GM18505 (cell line): ENCODE measurements around the gene LSM14A.

Experiments used
- ATAC-seq: cut with Tn5 transposase; IDR thresholded peaks from one replicate; pipeline ENCODE4 v1.9.1; 2021; ENCODE audit not compliant: unreplicated experiment
- POLR2A ChIP-seq: IDR thresholded peaks from 4 replicates; pipeline ENCODE4 v1.6.1; 2011; ENCODE audit warnings: borderline replicate concordance; ENCODE audit not compliant: insufficient read depth, insufficient read length; ENCODE audit errors: extremely low read depth

LSM14A gene

DNA sequence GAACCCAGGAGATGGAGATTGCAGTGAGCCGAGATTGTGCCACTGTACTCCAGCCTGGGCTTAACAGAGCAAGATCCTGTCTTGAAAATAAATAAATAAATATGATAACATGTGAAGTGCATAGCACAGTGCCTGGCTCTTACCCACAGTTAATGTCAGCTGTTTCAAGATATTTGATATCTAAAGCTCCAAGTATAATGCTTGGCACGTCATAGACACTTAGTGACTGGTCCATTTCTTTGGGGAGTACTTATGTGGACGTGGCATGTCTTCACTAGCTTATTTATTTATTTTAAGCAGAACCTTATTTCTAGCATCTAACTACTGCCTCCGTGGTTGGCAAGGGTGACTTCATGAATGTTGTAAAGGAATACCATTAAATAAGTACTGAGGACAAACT lies 100.8 kb downstream of the LSM14A start:
- no peak for ATAC-seq
- no peak for TF ChIP-seq POLR2A

DNA sequence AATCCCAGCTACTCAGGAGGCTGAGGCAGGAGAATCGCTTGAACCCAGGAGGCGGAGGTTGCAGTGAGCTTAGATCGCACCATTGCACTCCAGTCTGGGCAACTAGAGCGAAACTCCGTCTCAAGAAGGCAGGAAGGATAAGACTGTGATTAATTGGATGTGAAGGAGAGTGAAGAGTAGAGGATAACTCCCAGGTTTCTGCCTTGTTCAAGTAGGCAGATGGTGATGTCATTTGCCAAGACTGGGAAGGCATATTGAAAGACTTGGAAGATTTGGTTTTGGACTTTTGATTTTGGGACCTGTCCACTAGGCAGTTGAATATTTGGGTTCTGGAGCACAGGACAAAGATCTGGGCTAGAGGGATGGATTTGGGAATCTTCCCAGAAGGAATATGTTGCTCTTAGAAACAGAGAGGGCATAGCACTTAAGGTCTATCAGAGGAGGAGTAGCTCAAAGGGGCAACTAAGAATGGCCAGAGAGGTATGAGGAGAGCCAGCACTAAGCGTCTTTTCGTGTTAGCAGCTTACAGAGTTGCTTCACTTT lies 102.1 kb downstream of the LSM14A start:
- no peak for TF ChIP-seq POLR2A
- ATAC-seq: no peak

DNA sequence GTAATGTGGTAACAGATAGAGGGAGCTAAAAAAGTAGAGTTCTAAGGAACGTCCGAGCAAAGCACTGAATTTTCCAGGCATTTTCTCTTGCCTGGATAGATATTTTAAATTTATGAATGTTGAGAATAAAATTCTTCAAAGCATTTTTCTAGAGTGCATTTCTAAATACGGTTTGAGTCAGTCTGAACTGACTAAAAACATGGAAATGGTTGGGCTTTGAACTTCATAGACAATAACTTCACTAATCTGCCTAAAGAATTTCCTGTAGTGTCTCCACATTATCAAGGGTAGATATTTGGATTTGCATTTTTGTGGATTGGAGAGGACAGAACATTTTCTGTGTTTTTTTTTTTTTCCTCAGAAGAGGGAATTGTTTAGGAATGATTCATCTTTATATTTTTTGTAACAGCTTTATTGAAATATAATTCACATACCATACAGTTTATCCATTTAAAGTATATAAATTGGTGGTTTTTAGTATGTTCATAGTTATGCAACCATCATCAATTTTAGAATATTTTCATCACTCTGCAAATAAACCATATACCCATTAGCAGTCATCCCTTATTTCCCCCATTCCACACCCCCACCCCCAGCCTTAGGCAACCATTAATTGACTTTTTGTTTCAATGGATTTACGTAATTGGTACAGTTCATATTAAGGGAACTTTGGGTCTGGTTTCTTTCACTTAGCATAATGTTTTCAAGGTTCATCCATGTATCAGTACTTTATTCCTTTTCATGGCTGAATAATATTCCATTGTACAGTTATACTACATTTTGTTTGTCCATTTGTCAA lies 102.7 kb downstream of the LSM14A start:
- ATAC-seq: no peak
- no peak for TF ChIP-seq POLR2A

GRCh38 chr19:34275705-34276104 lies 103.4 kb downstream of the LSM14A start:
- no peak for ATAC-seq
- TF ChIP-seq POLR2A: no peak

DNA sequence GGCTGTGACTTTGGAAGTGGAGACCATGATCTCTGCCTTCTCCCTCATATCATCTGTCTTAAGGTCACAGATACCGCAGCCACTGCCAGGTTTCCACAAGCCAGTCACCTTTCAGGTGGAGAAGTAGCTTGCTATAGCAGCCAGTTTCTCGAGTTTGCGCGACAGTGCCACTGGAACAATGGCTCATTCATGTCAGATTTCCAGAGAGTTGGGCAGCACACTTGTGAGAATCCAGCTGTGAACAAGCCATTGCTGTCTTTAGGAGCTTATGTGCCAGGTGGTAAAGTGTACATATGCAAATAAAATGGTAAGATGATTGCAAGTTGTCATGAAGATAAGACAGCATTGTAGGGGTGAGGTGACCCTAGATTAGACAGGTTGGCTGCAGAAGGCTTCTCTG lies 104.3 kb downstream of the LSM14A start:
- TF ChIP-seq POLR2A: no peak

GRCh38 chr19:34277244-34277643 lies 104.9 kb downstream of the LSM14A start:
- no peak for ATAC-seq

More for the DNA sequence above, 104.3 kb downstream of the LSM14A start:
- no peak for ATAC-seq

GRCh38 chr19:34278783-34279182 lies 106.5 kb downstream of the LSM14A start:
- no peak for ATAC-seq
- no peak for TF ChIP-seq POLR2A

More at GRCh38 chr19:34277244-34277643, 104.9 kb downstream of the LSM14A start:
- TF ChIP-seq POLR2A: no peak
